Adipocyte (in vitro differentiated cells): ENCODE results near the gene COG5.
A peak's percentile ranks its signal among the peaks of the same experiment; 100 is the strongest.

ENCODE experiments used
- DNase-seq: peaks from one replicate; pipeline ENCODE4 v3.0.0-alpha.2; 2015; ENCODE audit warnings: low read depth
- H3K27me3 ChIP-seq: replicated peaks from 2 replicates; pipeline ENCODE4 v1.7.0; 2013; ENCODE audit warnings: mild to moderate bottlenecking, low read length, moderate library complexity; ENCODE audit not compliant: control insufficient read depth, insufficient read depth
- H3K36me3 ChIP-seq: 2 replicates; pipeline ENCODE4 v1.7.0; 2013; ENCODE audit warnings: low read length, mild to moderate bottlenecking, moderate library complexity; ENCODE audit not compliant: control insufficient read depth, insufficient read depth, severe bottlenecking
- H3K4me1 ChIP-seq: 2 replicates; pipeline ENCODE4 v1.7.0; 2013; ENCODE audit warnings: mild to moderate bottlenecking, low read length, moderate library complexity; ENCODE audit not compliant: control insufficient read depth, insufficient read depth
- H3K4me3 ChIP-seq: 2 replicates; pipeline ENCODE4 v1.7.0; 2013; ENCODE audit warnings: mild to moderate bottlenecking, low read length, moderate library complexity
- H3K9ac ChIP-seq: 2 replicates; pipeline ENCODE4 v1.7.0; 2013; ENCODE audit warnings: mild to moderate bottlenecking, low read length, moderate library complexity
- H3K9me3 ChIP-seq: 2 replicates; pipeline ENCODE4 v1.7.0; 2013; ENCODE audit warnings: mild to moderate bottlenecking, low read length, moderate library complexity; ENCODE audit not compliant: control insufficient read depth

Gene COG5

GRCh38 chr7:107594961-107595737 lies 31.4 kb upstream of the COG5 start:
- peak; percentile 87 for DNase-seq
- no peak overlapping the region for H3K9ac ChIP-seq
- H3K36me3 ChIP-seq: peaks cover 18% of the 10 kb centered on the region
- H3K4me3 ChIP-seq: no peak overlapping the region
- H3K4me1 ChIP-seq: peaks cover 29% of the 10 kb centered on the region
- H3K9me3 ChIP-seq: no peaks in the 10 kb centered on the region
- no peaks in the 10 kb centered on the region for H3K27me3 ChIP-seq

- H3K36me3 ChIP-seq: peaks cover 23% of the 10 kb centered on the region
- H3K9ac ChIP-seq: no peak overlapping the region
- no peak overlapping the region for H3K4me3 ChIP-seq
- no peaks in the 10 kb centered on the region for H3K9me3 ChIP-seq
- H3K4me1 ChIP-seq: peaks cover 29% of the 10 kb centered on the region
- no peaks in the 10 kb centered on the region for H3K27me3 ChIP-seq
- no peak for DNase-seq
Measured at GRCh38 chr7:107593025-107593410, 29.3 kb upstream of the COG5 start.

GRCh38 chr7:107592361-107593024 lies 28.8 kb upstream of the COG5 start:
- Histone ChIP-seq H3K9me3 (no peaks in the 10 kb centered on the region), H3K27me3 (no peaks in the 10 kb centered on the region), H3K9ac (no peak overlapping the region), H3K36me3 (peaks cover 22% of the 10 kb centered on the region), H3K4me1 (peaks cover 29% of the 10 kb centered on the region), H3K4me3 (no peak overlapping the region)
- peak; percentile 76 for DNase-seq

GRCh38 chr7:107591421-107591820 lies 27.7 kb upstream of the COG5 start:
- H3K9ac ChIP-seq: no peak overlapping the region
- H3K27me3 ChIP-seq: no peaks in the 10 kb centered on the region
- peaks cover 17% of the 10 kb centered on the region for H3K36me3 ChIP-seq
- no peaks in the 10 kb centered on the region for H3K9me3 ChIP-seq
- peaks cover 29% of the 10 kb centered on the region for H3K4me1 ChIP-seq
- H3K4me3 ChIP-seq: no peak overlapping the region
- DNase-seq: peak; percentile 26

GRCh38 chr7:107588529-107589130 lies 24.9 kb upstream of the COG5 start:
- peaks cover 39% of the 10 kb centered on the region for H3K36me3 ChIP-seq
- peaks cover 13% of the 10 kb centered on the region for H3K4me1 ChIP-seq
- no peak for DNase-seq
- no peak overlapping the region for H3K9ac ChIP-seq
- no peak overlapping the region for H3K4me3 ChIP-seq
- no peaks in the 10 kb centered on the region for H3K27me3 ChIP-seq
- H3K9me3 ChIP-seq: no peaks in the 10 kb centered on the region

GRCh38 chr7:107584716-107585115 lies 21.0 kb upstream of the COG5 start:
- Histone ChIP-seq H3K4me1 (peaks cover 22% of the 10 kb centered on the region), H3K27me3 (no peaks in the 10 kb centered on the region), H3K9me3 (no peaks in the 10 kb centered on the region), H3K4me3 (no peak overlapping the region), H3K36me3 (peaks cover 39% of the 10 kb centered on the region), H3K9ac (no peak overlapping the region)
- DNase-seq: no peak

GRCh38 chr7:107582875-107583274 lies 19.2 kb upstream of the COG5 start:
- no peak overlapping the region for H3K9ac ChIP-seq
- H3K4me1 ChIP-seq: peaks cover 22% of the 10 kb centered on the region
- peaks cover 29% of the 10 kb centered on the region for H3K36me3 ChIP-seq
- H3K4me3 ChIP-seq: no peak overlapping the region
- H3K27me3 ChIP-seq: no peaks in the 10 kb centered on the region
- H3K9me3 ChIP-seq: no peaks in the 10 kb centered on the region
- DNase-seq: peak; percentile 20

GRCh38 chr7:107581387-107582013 lies 17.8 kb upstream of the COG5 start:
- Histone ChIP-seq H3K4me1 (peaks cover 22% of the 10 kb centered on the region), H3K27me3 (no peaks in the 10 kb centered on the region), H3K36me3 (peaks cover 23% of the 10 kb centered on the region), H3K9ac (peak overlapping the region; percentile 94), H3K4me3 (peak overlapping the region; percentile 93), H3K9me3 (no peaks in the 10 kb centered on the region)
- DNase-seq: peak; percentile 80

GRCh38 chr7:107580716-107581383 lies 17.1 kb upstream of the COG5 start:
- no peak for DNase-seq
- peaks cover 19% of the 10 kb centered on the region for H3K36me3 ChIP-seq
- H3K4me3 ChIP-seq: peak overlapping the region; percentile 93
- no peaks in the 10 kb centered on the region for H3K27me3 ChIP-seq
- H3K4me1 ChIP-seq: peaks cover 22% of the 10 kb centered on the region
- H3K9ac ChIP-seq: peak overlapping the region; percentile 94
- H3K9me3 ChIP-seq: no peaks in the 10 kb centered on the region

GRCh38 chr7:107579885-107580715 lies 16.4 kb upstream of the COG5 start, which contains the start of gene BCAP29:
TSS of gene BCAP29 (plus strand) at chr7:107580246. CDS start at chr7:107580773, 527 bp downstream.
- peaks cover 22% of the 10 kb centered on the region for H3K4me1 ChIP-seq
- H3K4me3 ChIP-seq: peak within 1 kb of the TSS; percentile 93
- peaks cover 12% of the 10 kb centered on the region for H3K36me3 ChIP-seq
- H3K9ac ChIP-seq: peak within 1 kb of the TSS; percentile 94
- no peaks in the 10 kb centered on the region for H3K27me3 ChIP-seq
- DNase-seq: peak; percentile 88
- H3K9me3 ChIP-seq: no peaks in the 10 kb centered on the region
